Muscle of arm (tissue), 12 donors: ENCODE measurements around the gene SOX13. TPM values are rescaled to one million over a fixed set of nuclear protein-coding genes. Genes with fewer than 3 reads are reported as not detected.
A peak's percentile ranks its signal among the peaks of the same experiment; 100 is the strongest.
"Not testable (repeated sequence)": the region's sequence is repeated elsewhere in the genome, so short reads cannot be mapped to it uniquely, and the experiment has no call there.

Source experiments
- DNase-seq: peaks from one replicate; pipeline ENCODE4 v3.0.0-alpha.2; 2013
- polyA plus RNA-seq, 12 donors: library from polyadenylated mRNA; unstranded; fragments of 120-200 nt; gene quantifications; one replicate each; pipeline ENCODE4 v1.2.1, GENCODE V29; 2013; ENCODE audit not compliant: insufficient read length in 12 of 12

Gene SOX13
- polyA plus RNA-seq, 12 donors: 14.6 to 31.9 (median 19.4) TPM; not detected in 1

- DNase-seq: peak; percentile 40
Observed at GRCh38 chr1:204084247-204084772, 11.4 kb downstream of the SOX13 start.

- no peak for DNase-seq
Observed at GRCh38 chr1:204085876-204086275, 13.0 kb downstream of the SOX13 start.

- DNase-seq: no peak
Observed at GRCh38 chr1:204087181-204087892, 14.4 kb downstream of the SOX13 start.

- no peak for DNase-seq
Observed at GRCh38 chr1:204087893-204088528, 15.1 kb downstream of the SOX13 start.

- no peak for DNase-seq
Observed at GRCh38 chr1:204088596-204088995, 15.7 kb downstream of the SOX13 start.

GRCh38 chr1:204089044-204089751 lies 16.3 kb downstream of the SOX13 start:
- DNase-seq: peak; percentile 41

- DNase-seq: not testable (repeated sequence)
Observed at GRCh38 chr1:204090132-204090531, 17.2 kb downstream of the SOX13 start.

- DNase-seq: no peak
Observed at GRCh38 chr1:204091066-204091465, 18.2 kb downstream of the SOX13 start.

- DNase-seq: no peak
Observed at GRCh38 chr1:204091787-204092312, 18.9 kb downstream of the SOX13 start.

GRCh38 chr1:204092632-204093420 lies 19.9 kb downstream of the SOX13 start:
- DNase-seq: no peak

- DNase-seq: no peak
Observed at GRCh38 chr1:204093421-204093717, 20.5 kb downstream of the SOX13 start.

GRCh38 chr1:204093781-204094180 lies 20.9 kb downstream of the SOX13 start:
- DNase-seq: no peak

- no peak for DNase-seq
Observed at GRCh38 chr1:204094313-204094729, 21.4 kb downstream of the SOX13 start.

- no peak for DNase-seq
Observed at GRCh38 chr1:204094856-204095634, 22.1 kb downstream of the SOX13 start.

- no peak for DNase-seq
Observed at GRCh38 chr1:204096931-204097330, 24.0 kb downstream of the SOX13 start.

GRCh38 chr1:204098683-204099082 lies 25.8 kb downstream of the SOX13 start:
- DNase-seq: no peak

GRCh38 chr1:204099754-204100153 lies 26.8 kb downstream of the SOX13 start:
- DNase-seq: not testable (repeated sequence)

- no peak for DNase-seq
Observed at GRCh38 chr1:204102029-204102611, 29.2 kb downstream of the SOX13 start.

- DNase-seq: no peak
Observed at GRCh38 chr1:204102739-204103430, 30.0 kb downstream of the SOX13 start.

GRCh38 chr1:204103431-204103741 lies 30.5 kb downstream of the SOX13 start:
- DNase-seq: no peak
